Left renal cortex interstitium (tissue), 4 donors: Measurements from ENCODE around the gene TRPM3. TPM values are rescaled to one million over a fixed set of nuclear protein-coding genes. Genes with fewer than 3 reads are reported as not detected.
"Not testable (repeated sequence)": the region's sequence is repeated elsewhere in the genome, so short reads cannot be mapped to it uniquely, and the experiment has no call there.

Experiments
- DNase-seq, 4 donors: peaks; one replicate each; pipeline ENCODE4 v3.0.0-alpha.2; 2013; ENCODE audit warnings: low read depth in 4 of 4, low spot score in 2 of 4, missing footprints in 1 of 4
- polyA plus RNA-seq, 4 donors: library from polyadenylated mRNA; unstranded; fragments of 120-200 nt; gene quantifications; one replicate each; pipeline ENCODE4 v1.2.1, GENCODE V29; 2013; ENCODE audit not compliant: insufficient read length in 4 of 4

The TRPM3 gene
- polyA plus RNA-seq, 4 donors, result 12.1 to 17.6 (median 15.1) TPM

DNA sequence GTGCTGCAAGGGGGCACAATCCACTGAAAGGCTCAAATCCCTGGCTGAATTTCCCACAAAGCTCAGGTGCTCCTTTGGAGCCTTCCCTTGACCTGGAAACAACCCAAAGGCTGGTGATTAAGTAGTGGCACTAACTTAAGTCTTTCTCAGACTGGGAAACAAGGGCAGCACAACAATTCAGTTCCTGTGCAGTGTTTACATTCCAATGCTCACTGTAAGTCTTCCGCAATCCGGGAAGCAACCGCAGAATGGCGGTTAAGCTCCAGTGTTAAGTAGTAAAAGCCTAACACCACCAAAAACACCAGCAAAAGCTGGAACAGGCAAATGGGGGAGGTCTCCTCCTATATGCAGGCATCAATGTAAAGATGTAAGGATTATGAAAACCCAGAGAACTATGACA is 117.2 kb downstream of the TRPM3 start:
- no peak for DNase-seq

DNA sequence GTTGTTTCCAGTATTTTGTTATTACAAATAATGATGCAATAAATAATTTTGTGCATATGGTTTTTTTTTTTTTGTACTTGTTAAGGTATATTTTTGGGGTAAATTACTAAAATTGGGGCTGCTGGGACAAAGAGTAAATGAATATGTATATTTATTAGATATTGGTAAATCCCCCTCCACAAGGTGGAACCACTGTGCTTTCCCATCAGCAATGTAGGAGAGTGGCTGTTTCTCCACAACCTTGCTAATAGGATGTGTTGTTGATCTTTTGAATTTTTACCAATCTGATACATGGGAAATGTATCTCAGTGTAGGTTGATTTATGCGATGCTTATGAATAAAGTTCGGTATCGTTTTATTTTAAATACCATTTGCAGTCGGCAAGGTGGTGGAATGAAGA is 118.1 kb downstream of the TRPM3 start:
- DNase-seq, result no peak

DNA sequence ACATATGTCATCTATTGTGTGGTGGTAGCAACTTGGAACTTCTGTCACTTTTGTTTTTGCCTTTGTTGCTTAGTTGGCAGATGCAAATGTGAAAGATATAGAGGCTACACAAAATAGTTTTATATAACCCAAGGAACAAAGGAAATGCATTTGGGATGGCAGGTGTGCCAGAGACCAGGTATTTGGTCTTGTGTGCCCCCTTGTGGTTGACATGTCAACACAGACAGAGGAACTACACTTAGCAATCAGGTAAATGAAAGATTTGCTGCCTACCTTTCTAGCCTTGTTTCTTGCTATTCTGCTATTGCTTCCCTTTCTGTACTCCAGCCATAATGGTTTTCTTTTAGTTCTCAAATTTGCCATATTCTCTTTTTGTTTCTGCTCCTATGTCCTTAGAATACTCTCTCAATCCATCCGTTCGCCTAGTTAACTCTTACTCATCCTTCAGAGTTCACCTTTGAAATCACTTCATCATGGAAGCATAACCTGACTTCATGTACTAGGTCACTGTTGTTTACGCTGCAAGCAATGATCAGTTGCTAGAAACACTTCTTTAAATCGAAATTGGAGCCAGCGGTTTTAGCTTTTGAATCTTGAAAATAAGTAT is 119.5 kb downstream of the TRPM3 start:
- peak in 2 of 4 donors; percentile 6 to 27 for DNase-seq

DNA sequence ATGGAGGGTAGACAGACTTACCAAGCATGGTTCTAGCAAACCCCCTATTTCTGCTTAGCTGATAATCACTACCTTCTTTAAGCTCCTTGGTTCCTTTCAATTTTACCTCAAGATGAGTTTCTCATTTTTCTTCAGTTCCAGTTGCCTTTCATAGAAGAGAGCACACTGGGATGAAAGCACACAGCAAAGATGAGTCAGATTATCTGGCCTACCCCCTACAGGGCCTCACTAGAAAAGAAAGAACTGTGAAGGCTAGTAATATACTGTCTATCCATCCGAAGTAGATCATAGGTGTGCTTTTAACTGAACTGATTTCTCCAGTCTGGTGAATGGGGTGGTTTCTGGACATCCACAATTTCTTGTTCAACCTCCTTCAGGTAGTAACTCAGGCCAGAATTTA is 122.5 kb downstream of the TRPM3 start:
- no peak for DNase-seq

DNA sequence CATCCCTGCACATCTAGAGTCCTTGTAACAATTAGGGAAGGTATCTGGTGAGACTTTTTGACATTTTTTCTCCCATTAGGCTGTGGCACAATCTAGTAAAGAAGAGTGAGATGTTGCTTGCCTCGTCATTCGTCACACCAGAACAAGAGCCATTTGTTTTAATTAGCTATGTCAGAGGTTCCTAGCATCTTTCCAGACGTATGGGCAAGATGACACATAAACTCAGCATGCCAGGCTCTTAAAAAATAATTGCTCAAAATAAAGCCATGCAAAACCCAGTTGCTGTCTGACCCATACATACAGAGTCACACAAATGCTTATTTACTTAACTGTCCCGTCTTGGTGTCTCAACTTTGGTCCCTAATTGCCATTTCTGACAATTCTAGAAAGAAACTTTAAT is 125.9 kb downstream of the TRPM3 start:
- DNase-seq, result no peak

DNA sequence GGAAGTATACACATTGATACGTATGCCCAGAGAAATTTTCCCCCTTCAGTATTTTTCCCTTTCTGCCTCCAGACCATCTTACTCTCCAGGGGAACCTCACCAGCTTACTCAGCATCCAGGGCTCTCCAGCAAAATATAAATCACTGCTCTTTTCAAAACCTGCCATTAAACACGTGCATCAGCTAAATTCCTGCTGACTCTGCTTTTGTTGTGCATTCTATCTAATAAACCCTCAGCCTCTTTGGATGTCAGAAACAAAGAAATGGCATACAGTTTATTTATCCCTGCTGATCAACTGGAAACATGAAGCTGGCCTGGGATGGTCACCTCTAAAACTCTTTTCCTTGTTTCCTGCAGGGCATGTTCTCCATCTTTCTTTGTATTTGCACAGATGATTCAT is 126.8 kb downstream of the TRPM3 start:
- no peak for DNase-seq

DNA sequence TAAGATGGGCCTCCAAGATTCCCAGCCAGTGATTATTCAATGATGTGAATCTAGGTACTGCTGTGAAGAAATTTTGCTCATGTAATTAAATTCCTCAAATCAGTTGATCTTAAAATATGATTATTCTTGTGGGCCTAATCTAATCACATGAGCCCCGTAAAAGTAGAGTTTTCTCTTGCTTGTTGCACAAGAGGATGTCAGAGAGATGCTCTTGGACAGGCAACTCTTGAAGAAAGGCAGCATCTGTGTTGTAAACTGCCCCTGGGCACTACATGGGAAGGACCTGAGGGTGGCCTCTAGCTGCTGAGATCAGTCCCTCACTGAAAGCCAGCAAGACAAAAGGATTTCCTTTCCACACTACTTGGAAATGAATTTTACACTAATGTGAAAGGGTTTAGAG is 132.9 kb downstream of the TRPM3 start:
- no peak for DNase-seq

DNA sequence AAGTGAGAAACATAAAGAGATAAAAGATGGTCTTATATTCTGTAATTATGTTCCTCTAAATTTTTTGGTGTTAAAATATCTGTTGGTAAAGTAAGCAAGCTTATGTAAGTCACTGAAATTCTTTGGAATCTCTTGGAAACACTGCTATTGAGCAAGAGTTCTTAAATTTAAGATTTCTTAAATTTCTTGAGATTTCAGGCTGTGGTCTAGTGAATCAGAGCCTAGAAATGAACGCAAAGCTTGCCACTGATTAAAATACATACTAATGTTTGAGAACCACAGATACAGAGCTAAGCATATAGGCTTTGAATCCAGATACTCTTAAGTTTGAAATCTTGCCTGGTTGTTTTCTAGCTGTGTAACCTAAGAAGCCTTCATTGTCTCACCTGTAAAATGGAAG is 133.4 kb downstream of the TRPM3 start:
- DNase-seq, result no peak

DNA sequence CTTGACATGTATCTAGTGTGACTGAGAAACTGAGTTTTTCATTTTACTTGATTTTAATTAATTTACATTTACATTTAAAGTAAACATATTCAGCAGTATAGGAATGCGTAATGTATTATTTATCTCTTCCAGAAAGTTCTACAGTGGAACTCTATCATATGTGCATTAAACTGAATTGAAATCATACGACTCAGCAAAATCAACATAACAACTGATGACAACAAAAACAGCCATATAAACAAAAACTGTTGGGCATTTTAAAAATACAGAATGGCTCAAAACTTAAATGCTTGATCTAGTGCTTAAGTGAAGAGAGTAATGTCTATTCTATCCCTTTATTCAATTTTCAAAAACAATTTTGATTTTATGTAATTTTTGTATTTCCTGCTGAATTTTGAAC is 134.4 kb downstream of the TRPM3 start:
- no peak for DNase-seq

DNA sequence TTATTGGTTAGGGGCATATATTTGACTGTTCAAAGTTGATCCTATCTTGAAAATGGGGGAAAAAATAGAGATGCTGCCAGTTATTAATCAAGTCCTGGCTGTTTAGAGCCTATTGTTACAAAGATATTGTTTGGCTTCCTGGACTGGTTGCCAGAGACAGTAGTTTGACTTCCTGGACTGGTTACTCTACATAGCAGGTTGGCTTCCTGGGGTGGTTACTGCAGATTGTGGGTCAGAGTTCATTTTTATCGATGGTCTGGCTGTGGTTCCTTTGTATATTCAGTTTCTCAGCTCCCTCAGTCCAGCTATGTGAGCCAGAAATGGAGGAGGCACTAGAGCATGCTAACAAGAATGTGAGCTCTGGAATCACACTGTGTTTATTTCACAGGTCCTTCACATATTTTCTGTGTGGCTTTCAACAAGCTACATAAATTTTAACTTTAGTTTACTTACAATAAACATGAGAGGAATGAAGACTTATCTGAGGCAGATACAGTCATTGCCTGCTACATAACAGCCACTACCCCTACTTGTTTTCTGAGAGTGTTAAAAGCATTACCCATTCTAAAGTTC is 137.6 kb downstream of the TRPM3 start:
- DNase-seq, result no peak

DNA sequence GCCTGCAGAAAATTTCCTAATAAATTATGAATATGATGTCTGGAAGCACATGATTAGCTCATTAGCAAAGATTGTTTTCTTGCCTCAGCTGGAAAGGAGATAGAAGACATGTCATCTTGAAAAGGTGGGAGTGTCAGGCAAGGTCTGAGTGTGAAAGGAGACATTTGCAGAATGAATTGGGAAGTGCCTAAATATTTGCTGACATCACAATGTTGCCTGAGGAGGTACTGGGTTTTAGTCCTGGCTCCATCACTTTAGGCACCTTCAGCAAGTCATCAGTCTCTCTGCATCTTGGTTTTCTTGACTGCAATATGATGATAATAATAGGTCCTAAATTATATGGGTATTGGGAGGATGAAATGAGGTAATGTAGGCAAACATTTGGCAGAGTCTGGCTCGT is 140.1 kb downstream of the TRPM3 start:
- no peak for DNase-seq

DNA sequence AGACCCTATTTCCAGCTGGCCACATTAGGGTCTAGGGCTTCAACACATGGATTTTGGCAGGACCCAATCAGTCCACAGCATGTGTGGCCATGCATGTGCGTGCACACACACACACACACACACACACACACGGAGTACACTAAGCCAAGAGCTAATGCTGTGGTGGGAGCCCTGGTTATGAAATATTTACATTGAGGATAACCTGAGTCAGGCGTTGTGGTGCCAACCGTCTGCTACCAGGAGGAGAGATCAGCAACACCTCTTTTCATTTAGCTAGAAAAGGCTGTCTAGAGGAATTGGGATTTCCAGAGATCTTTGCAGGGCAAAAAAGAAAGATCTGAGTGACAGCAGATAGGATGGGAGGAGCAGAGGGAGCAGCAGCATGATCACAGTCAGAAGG is 141.5 kb downstream of the TRPM3 start:
- DNase-seq, result no peak

DNA sequence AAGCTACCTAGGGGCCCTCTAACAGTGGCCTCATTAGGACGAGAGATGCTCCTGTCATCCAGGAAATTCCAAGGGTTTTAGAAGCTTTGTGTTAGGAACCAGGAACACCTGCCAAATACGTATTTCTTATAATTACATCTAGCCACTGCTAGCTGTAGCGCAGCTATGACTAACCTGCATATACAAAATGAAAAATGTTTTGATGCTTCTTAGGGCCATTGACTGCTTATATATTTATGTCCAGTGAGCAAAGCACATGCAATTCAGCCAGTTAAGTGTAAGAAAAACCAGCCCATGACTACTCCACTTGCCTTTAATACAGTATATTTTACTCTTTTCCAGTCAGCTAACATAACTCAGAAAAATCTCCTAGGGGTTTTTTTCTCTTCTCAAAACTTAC is 143.3 kb downstream of the TRPM3 start:
- no peak for DNase-seq

DNA sequence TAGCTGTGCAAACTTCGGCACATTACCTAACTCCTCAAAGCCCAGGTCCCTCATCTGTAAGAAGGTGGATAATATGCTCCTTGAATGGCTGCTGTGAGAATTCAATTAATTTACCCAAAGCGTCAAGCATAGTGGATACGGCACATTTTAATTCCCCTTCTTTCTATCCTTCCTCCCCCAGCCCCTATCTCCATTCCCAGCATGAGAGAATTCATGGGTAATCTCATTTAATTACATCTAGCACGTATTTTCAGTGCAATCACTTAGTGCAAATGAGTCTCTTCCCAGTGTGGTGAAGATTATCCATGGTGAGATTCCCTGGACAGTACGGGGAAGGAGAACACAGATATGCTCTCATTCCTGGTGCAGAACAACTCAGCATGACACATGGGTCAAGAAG is 145.6 kb downstream of the TRPM3 start:
- no peak for DNase-seq

DNA sequence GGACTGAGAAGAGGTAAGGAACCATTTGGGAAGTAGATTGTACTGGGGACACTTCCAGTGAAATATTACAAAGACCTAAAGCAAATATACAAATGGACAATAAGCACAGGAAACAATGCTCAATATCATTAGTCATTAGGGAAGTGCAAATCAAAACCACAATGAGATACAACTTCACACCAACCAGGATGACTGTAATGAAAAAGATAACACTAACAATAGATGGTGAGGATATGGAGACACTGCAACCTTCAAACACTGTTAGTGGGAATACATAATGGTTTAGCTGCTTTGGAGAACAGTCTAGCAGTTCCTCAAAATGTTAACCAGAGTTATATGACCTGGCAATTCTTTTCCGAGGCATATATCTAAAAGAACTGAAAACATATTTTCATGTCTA is 149.7 kb downstream of the TRPM3 start:
- no peak for DNase-seq

DNA sequence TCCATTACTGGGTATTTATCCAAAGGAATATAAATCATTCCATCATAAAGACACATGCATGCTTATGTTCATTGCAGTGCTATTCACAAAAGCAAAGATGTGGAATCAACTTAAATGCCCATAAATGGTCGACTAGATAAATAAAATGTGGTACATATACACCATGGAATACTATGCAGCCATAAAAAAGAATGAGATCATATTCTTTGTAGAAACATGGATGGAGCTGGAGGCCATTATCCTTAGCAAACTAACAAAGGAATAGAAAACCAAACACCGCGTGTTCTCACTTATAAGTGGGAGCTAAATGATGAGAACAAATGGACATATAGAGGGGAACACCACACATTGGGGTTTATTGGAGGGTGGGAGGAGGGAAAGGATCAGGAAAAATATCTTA is 155.0 kb downstream of the TRPM3 start:
- not testable (repeated sequence) for DNase-seq

DNA sequence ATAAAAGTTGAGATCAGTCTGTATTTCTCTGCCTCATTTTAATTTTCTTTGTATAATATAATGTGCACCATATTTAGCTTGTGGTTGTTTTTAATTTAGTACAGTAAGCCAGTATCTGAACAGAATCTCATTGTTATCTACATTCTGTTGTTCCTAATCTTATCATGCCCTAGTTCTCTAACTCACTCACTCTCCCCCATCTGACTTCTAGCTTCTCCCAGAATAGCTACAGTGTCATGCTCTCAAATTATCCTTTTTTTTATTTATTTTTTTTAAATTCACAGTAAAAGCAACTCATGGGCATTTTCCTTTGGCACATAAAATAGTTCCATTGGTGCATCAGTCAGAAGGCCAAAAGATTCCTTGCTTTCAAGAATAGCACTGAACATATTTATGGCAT is 156.6 kb downstream of the TRPM3 start:
- no peak for DNase-seq

DNA sequence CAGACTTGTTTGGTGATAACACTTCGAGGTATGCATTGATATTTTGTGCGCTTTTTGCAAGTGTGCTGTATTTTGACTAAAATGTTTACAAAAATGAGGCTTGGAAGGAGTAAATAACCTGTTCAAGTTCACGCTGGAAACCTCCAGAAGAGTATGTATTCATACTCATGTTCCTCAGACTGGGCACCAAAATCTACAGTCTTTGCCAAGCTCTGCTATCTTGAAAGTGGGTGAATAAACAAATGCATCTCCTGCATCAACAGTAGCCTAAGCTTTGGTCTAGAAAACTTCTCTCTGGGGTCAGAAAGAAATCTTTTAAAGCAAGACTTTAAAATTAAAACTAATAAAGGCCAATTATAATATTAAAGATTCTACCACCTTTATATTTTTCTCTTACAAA is 157.9 kb downstream of the TRPM3 start:
- no peak for DNase-seq

DNA sequence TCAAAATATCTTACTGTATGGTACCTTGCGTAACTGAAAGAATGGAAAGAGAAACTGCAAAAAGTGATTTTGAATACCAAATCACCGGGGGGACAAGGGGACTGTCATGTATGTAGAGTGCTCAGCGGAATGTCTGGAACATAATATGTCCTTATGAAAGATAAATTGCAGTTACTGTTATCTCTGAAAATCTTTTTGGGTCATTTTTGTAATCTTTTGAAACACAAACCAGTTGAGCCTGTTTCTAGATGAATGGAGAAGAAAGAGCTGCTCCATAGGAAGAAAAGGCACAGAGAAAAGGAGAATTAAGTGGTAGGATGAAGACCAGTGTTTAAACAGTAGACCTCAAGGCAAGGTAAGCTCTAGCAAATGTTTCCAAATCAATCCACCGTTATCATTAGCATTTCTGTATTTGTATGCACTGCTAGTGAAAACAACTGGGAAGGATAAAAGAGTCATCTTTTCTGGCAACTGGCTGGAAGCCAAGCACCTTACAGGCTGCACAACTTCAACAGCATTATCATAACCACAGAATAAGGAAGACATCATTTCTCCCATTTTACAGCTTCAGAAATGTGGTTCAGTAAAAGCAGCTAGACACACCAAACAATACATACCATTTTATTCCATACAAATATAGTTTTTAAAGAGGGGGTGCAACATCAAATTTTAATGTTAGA is 158.5 kb downstream of the TRPM3 start:
- no peak for DNase-seq

DNA sequence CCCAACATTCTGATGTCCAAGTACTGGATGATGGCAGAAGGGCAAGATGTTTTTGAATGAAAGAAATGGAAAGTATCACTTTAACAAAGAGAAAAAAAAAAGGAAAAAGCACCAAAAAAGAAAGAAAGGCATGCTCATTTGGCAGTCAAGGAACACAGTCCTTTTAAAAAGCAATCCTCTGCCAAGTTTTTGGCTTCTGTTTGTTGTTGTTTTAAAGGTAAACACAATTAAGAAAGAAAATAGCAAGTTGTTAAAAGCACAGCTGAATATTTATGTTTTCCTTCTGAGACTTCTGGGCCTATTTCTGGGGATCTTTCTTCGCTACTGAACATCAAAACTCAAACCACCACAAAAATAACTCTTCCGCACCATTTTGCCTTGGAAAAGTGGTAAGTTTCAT is 162.1 kb downstream of the TRPM3 start:
- no peak for DNase-seq

DNA sequence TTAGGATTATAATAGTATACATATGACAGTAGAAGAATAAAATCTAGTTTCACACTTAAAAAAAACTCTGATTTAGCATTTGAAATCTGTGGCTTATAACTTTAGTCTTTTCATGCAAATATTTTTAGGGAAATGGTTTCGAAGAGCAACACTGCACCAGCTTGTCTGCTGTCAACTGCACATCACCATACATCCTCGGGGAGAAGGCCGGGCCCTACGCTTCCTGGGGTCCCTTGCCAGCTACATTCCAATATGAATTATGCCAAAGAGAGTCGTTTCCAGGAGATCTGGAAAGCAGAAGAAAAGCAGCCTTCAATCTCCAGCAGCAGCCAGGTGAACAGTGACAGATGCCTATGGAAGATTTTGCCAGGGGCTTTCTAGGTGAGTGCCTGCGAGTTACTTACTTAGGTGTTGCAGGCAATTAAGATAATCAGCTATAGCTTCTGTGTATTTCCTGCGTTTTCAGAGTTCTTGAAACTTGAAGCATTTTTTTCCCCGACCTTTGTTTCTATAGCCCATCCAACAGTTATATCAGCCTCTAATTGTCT is 166.8 kb downstream of the TRPM3 start:
- DNase-seq, result no peak

DNA sequence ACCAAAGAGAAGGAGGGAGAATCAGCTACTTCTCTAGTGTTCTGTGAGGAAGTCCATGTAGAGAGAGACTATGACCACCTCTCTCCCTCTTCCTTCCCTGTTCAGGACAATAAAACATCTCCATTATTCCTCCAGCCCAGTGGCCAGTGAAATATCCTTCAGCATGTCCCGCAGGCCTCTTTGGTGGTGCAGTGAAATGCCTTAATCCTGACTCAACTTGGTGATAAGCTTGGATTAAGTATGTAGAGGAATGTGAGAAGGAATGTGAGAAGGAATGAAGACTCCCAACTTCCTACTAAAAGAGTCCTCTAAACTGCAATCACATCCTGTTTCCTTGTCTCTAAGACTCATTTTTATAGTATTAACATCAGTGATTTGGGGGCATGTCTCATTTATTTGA is 167.3 kb downstream of the TRPM3 start:
- DNase-seq, result no peak
